Fibroblast of mammary gland (primary cell): ENCODE measurements around the gene DCAF16.

Experiments
- DNase-seq: peaks from one replicate; pipeline ENCODE4 v3.0.0-alpha.2; 2010; ENCODE audit warnings: low read depth
- H3K4me3 ChIP-seq: 2 replicates; pipeline ENCODE4 v1.5.1; 2011; ENCODE audit warnings: low read depth, mild to moderate bottlenecking, low read length, moderate library complexity; ENCODE audit not compliant: control insufficient read depth
- TF ChIP-seq, protein P1 (sequence below): conservative IDR thresholded peaks from 2 replicates; pipeline ENCODE4 v1.5.1; 2011; ENCODE audit warnings: low read depth, low read length, inconsistent platforms; ENCODE audit not compliant: control insufficient read depth, insufficient read depth

The DCAF16 gene

DNA sequence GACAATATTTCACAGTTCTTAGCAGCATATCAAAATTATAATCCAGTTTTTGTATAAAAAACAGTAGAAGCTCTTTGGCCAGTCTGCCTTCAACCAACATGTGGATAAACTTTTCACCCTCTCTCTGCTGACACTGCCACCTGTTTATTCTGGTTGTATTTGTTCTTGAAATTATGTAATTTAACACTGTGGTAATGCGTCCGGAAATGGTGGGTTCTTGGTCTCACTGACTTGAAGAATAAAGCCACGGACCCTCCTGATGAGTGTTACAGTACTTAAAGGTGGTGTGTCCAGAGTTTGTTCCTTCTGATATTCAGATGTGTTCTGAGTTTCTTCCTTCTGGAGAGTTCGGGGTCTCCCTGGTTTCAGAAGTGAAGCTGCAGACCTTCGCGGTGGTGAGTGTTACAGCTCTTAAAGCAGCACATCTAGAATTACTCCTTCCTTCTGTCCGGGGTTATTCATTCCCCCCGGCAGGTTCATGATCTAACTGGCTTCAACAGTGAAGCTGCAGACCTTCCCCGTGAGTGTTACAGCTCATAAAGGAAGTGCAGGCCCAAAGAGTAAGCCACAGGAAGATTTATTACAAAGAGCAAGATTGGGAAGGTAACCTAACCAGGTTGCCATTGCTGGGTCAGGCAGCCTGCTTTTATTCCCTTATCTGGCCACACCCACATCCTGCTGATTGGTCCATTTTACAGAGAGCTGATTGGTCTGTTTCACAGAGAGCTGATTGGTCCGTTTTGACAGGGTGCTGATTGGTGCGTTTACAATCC is 44.9 kb downstream of the DCAF16 start:
- no peak overlapping the region for H3K4me3 ChIP-seq
- TF ChIP-seq, protein P1, sequence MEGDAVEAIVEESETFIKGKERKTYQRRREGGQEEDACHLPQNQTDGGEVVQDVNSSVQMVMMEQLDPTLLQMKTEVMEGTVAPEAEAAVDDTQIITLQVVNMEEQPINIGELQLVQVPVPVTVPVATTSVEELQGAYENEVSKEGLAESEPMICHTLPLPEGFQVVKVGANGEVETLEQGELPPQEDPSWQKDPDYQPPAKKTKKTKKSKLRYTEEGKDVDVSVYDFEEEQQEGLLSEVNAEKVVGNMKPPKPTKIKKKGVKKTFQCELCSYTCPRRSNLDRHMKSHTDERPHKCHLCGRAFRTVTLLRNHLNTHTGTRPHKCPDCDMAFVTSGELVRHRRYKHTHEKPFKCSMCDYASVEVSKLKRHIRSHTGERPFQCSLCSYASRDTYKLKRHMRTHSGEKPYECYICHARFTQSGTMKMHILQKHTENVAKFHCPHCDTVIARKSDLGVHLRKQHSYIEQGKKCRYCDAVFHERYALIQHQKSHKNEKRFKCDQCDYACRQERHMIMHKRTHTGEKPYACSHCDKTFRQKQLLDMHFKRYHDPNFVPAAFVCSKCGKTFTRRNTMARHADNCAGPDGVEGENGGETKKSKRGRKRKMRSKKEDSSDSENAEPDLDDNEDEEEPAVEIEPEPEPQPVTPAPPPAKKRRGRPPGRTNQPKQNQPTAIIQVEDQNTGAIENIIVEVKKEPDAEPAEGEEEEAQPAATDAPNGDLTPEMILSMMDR, result no peak
- no peak for DNase-seq

DNA sequence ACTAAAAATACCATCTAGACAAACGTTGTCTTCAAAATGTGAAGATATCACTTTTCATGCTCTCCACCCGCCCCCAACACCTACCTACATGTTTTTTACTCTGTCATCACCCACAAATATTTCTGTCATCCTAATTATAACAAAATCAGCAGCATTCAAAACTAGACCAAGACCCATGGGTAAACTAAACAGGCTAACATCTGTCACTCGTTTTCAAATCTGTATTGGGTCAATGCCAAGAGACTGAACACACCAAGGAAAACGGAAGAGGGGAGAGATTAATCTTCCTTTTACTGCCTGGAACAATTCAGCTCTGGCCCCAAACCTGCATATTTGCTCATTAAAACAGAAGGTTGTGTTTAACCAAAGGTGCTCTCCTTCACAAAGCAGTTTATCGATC is 46.6 kb downstream of the DCAF16 start:
- DNase-seq, result no peak
- no peak overlapping the region for H3K4me3 ChIP-seq

DNA sequence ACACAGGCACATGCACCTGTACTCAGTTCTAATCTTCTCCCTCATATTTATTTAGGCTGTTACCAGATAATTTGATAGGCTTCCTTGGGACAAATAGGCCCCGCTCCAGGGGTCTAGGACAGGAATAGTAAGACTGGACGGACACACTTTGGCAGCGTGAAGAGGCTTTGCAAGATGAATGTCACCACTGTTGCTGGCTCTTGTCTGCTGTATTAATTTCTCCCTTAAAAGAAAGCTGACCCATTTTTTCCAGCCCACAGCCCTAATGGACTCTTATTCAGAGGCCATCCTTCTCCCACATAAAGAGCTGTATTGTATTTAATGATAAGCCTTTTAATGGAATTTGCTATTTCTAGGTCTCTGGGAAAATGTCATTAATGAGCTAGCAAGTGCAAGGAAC is 47.1 kb downstream of the DCAF16 start:
- DNase-seq, result no peak
- TF ChIP-seq, protein P1, result no peak
- no peak overlapping the region for H3K4me3 ChIP-seq

More for the DNA sequence above, 46.6 kb downstream of the DCAF16 start:
- TF ChIP-seq, protein P1, result no peak

DNA sequence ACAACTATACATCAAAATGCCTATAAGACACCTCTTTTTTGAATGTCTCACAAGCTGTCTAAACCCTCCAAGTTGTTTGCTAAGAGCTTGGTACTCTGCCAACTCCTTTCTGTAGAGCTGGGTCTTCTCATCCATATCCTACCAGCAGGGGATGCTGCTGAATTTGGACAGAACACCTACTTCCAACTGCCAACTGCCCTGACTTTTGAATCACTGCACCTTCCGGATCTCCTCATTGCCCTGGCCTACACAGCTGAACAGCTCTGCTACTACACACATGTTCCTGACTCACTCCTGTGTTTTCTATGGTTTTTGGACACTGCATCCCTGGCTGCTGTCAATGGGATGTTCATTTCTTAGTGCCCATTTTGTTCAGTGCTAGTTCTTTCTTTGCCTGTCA is 47.8 kb downstream of the DCAF16 start:
- TF ChIP-seq, protein P1, result peak; percentile 37
- DNase-seq, result peak; percentile 74
- no peak overlapping the region for H3K4me3 ChIP-seq

DNA sequence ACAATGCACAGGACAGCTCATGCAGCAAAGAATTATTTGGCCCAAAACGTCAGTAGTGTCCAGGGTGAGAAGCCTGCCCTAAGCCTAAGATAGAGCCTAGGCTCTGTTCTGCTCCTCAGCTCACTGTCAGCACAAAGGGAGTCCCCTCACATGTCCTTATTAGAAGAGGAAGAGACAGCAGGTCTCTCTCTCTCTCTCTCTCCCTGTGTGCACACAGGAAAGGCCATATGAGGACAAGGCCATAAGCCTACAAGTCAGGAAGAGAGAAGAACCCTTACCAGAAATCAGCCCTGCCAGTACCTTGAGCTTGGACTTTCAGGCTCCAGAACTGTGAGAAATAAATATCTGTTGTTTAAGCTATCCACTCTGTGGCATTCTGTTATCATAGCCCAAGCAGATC is 49.5 kb downstream of the DCAF16 start:
- no peak for DNase-seq
- TF ChIP-seq, protein P1, result no peak
- no peak overlapping the region for H3K4me3 ChIP-seq

DNA sequence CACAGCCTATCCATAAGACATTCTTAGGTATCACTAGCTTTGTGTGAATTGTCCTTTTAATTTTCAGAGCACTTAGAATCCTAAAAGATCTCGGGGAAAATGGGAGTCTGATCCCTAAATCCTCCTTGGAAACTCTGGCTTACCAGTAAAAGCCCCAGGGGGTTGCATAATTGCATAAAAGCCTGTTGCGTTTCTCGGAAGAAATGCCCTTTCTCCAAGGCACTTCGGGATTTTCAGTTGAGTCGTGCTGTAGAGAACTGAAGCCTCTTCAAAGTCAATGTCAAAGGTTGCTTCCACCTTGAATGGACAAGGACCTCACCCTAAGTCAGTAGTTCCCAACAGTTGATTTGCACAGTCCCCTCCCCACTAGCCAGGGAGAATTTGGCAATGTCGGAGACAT is 49.9 kb downstream of the DCAF16 start:
- TF ChIP-seq, protein P1, result no peak
- DNase-seq, result no peak
- no peak overlapping the region for H3K4me3 ChIP-seq

DNA sequence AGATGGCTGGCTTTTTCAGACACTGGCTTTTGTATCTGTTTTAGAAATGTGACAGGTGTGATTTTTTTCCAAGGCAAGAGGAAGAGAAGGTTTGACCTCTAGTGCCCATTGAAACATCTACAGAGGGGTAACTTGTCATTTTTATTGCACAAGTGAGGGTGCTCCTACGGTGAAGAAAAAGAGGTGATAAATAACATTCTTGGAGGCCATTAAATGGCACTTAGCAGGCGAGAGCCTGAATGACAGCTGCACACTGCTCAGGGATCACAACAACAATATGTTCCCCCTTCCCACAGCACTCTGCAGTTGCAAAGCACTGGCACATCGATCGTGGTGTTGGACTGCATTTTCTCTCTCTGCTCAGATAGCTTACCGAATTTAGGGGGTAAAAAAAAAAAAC is 52.1 kb downstream of the DCAF16 start:
- H3K4me3 ChIP-seq, result no peak overlapping the region
- no peak for DNase-seq
- TF ChIP-seq, protein P1, result no peak
